ENCODE results near the gene MXRA8.

The MXRA8 gene

DNA sequence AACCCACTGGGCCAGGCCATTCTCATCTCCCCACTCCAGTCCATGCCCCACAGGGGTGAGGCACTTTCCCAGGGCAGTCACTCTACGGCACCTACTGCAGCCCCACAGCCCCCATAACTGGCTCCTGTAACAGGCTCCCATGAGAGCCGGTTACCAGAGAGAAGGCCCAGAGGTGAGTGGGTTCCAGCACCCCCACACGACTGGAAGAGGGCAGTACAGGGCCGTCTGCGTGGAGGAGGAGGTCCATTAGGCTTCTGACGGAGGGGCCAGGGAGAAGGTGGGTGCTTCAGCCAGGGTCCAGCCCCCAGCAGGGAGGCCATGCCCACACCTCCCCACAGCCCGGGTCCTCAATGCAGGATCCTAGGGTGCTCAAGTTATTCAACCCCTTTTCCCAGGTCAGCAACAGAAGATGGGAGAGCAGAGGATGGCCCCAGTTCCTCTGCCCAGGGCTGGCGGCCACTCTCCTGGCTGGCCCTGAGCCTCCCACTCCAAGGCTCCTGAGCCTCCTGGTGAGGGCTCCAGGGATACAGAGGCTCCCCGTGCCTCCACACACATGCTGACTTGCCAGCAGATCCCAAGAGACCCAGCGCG, 52.2 kb downstream of the MXRA8 start:
- DNase-seq, result no peak

DNA sequence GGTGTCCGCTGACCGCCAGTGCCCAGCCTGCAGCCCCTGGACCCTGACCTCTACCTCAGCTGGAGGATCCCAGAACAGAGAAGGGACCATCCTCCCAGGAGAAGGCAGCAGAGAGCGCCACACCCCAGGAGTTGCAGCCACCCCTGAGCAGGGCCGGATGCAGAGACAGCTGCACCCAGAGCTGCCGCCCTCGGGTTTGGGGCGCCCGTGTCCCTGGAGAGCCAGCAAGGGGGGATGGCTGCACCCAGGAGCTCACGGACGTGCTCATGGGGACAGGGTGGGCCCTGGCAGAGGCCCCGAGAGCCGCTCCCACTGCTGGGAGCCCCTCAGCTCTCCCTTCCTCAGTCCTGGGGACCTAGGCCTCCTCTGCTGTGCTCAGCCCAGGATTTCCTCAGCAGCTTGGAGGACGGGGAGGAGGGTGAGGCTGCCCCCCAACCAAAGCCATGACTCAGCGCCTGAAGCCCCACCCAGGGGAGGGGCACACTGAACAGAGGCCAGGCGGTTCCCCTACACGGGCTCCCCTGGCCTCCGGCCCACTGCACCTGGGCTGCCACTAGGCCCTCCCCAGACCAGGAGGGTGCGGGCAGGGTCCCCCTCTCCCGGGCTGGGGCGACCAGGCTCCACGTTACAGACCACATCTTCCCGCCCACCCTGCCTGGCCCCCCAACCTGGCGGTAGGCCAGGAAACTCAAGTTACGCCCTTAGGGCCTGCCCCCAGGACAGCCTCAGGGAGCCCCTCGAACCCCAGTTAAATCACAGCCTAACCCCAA, 52.9 kb downstream of the MXRA8 start:
- peak; percentile 77 for DNase-seq

DNA sequence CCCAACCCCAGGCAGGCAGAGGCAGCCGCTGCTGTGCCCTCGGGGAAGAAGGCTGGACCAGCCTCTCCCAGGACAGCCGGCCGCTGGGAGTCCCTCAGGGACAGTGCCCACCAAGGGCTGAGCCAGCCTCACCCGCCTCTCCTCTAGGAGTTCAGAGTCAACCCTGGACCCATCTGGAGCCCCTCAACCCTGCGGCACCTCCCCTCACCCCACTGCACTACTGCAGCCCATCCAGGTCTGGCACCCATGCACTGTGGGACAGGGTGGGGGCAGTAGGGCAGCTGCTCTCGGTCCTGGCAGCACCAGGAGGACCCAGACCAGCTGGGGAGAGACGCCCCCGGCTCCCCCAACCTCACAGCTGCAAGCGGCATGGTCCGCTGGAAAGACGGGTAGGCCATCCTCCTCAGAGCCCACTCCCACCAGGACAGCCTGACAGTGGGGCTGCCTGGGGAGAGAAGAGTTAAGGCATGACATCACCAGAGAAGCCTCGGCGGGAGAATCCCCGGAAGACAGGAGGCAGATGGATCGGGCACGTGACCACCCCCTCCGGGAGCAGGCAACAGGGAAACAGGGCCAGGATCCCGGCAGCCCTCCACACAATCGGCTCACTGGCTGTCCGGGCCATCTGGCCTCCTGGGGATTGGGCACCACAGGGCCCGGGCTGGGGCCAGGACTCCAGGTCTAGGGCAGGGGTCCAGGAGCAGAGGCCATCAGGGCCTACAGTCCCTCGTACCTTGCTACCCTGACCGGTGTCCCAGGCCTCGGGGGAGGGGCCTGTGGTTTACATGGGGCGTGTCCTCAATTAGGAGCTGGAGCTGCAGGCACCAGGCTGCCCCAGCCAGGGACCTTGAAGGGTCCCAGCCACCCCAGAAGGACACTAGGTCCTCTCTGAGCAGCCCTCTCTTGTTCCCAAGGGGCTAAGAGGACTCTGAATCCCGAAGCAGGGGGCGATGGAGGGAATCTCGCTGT, 53.7 kb downstream of the MXRA8 start:
- peak; percentile 73 for DNase-seq

DNA sequence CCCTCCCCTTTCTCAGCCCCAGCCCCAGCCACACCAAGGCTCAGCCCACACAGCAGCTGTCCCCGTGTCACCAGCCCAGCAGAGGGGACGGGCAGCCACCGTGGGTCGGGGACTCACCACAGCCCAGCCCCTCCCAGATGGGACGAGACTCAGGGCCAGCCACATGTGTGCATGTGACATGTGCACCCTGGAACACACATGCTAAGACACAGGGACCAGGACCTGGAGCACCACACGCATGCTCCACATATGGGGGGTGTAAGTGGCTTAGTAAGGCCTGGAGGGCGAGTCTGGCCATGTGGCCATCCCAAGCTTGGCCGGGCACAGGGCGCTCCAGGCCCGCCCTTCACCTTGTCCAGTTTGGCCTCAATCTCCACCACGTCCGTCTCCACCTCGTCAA, 54.6 kb downstream of the MXRA8 start:
- no peak for DNase-seq

DNA sequence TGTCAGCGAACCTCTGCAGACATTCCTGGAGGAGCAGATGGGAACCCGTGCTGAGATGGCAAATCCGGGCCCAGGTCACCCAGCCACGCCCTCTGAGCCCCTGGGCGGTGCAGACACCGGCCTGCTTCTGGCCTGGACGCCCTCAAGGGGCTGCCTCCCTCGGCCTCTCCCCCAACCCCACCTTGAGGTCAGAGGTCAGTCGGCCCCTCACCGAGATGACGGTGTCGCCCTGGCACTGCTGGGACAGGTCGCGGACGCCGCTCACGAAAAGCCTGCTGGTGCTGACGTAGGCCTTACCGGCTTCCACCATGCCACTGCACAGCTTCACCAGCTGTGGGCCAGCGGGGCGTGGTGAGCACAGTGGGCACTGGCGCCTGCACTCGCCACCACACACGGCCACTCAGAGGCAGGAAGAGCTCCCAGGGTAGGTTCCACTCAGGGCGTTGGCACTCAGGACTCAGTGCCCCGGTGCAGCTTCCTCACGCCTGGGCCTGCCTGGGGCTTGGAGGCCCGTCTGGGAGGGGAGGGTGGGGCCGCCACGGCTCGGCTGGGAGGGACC, 55.3 kb downstream of the MXRA8 start:
- no peak for DNase-seq

All from femur (tissue), 1 donor.